ENCODE data around the gene MACF1.
"Not testable (repeated sequence)": the region's sequence is repeated elsewhere in the genome, so short reads cannot be mapped to it uniquely, and the experiment has no call there.

Gene MACF1

GRCh38 chr1:39499668-39500067, 295.2 kb downstream of the MACF1 start:
- DNase-seq = no peak

- no peak for DNase-seq
Measured at GRCh38 chr1:39500862-39501389, 296.4 kb downstream of the MACF1 start.

- no peak for DNase-seq
Measured at GRCh38 chr1:39501666-39502065, 297.2 kb downstream of the MACF1 start.

DNA sequence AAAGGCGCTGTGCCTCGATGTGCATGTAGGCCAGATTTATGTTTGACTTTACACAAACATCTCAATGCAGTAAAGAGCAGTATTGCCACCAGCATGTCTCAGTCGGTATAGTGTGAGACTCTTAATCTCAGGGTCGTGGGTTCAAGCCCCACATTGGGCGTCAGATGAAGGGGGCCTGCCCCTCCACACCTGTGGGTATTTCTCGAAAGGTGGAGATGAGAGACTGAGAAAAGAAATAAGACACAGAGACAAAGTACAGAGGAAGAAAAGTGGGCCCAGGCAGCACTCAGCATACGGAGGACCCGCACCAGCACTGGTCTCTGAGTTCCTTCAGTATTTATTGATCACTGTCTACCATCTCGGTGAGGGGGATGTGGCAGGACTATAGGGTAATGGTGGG, 299.9 kb downstream of the MACF1 start:
- not testable (repeated sequence) for DNase-seq

DNA sequence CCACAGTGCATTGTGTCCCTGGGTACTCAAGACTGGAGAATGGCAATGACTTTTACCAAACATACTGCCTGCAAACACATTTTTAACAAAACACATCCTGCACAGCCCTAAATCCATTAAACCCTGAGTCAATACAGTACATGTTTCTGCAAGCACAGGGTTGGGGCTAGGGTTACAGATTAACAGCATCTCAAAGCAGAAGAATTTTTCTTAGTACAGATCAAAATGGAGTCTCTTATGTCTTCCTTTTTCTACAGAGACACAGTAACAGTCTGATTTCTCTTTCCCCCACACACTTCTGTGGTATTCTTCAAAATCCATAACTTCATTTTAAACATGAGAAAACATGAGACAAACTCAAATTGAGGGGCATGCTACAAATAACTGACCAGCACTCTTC, 300.8 kb downstream of the MACF1 start:
- no peak for DNase-seq

- DNase-seq = no peak
Measured at GRCh38 chr1:39507230-39507928, 302.9 kb downstream of the MACF1 start.

DNA sequence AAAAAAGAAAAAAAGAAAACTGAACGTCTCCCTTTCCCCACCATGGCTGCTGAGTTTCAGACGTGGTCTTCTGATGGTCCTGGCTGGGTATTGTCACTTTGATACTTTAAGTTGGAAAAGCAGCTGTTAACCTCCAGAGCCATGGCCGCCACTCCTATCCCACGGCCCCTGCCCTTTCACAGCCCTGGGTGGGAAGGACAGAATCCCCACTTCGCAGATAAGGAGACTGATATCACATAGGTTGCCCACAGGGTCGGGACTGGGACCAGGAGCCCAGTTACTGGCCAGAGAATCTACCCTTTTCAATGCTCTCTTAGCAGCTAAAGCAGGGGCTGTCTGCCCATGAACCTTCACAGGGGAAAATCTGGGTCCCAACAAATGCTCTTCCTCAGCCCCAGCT, 303.8 kb downstream of the MACF1 start:
- DNase-seq = no peak

GRCh38 chr1:39508857-39509305, 304.4 kb downstream of the MACF1 start:
- DNase-seq = no peak

GRCh38 chr1:39509360-39510009, 305.0 kb downstream of the MACF1 start:
- DNase-seq = no peak

GRCh38 chr1:39510570-39511186, 306.2 kb downstream of the MACF1 start:
- DNase-seq = not testable (repeated sequence)

- DNase-seq = not testable (repeated sequence)
Measured at GRCh38 chr1:39511477-39511876, 307.0 kb downstream of the MACF1 start.

- DNase-seq = not testable (repeated sequence)
Measured at GRCh38 chr1:39512234-39512847, 307.8 kb downstream of the MACF1 start.

- DNase-seq = not testable (repeated sequence)
Measured at GRCh38 chr1:39514710-39515124, 310.2 kb downstream of the MACF1 start.

DNA sequence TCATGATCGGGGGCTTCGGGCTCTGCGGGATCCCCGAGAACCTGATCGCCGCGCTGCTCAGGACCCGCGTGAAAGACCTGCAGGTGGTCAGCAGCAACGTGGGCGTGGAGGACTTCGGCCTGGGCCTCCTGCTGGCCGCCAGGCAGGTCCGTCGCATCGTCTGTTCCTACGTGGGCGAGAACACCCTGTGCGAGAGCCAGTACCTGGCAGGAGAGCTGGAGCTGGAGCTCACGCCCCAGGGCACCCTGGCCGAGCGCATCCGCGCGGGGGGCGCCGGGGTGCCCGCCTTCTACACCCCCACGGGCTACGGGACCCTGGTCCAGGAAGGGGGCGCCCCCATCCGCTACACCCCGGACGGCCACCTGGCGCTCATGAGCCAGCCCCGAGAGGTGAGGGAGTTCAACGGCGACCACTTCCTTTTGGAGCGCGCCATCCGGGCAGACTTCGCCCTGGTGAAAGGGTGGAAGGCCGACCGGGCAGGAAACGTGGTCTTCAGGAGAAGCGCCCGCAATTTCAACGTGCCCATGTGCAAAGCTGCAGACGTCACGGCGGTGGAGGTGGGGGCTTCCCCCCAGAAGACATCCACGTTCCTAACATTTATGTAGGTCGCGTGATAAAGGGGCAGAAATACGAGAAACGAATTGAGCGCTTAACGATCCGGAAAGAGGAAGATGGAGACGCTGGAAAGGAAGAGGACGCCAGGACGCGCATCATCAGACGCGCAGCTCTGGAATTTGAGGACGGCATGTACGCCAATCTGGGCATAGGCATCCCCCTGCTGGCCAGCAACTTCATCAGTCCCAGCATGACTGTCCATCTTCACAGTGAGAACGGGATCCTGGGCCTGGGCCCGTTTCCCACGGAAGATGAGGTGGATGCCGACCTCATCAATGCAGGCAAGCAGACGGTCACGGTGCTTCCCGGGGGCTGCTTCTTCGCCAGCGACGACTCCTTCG, 310.9 kb downstream of the MACF1 start:
- DNase-seq = not testable (repeated sequence)

DNA sequence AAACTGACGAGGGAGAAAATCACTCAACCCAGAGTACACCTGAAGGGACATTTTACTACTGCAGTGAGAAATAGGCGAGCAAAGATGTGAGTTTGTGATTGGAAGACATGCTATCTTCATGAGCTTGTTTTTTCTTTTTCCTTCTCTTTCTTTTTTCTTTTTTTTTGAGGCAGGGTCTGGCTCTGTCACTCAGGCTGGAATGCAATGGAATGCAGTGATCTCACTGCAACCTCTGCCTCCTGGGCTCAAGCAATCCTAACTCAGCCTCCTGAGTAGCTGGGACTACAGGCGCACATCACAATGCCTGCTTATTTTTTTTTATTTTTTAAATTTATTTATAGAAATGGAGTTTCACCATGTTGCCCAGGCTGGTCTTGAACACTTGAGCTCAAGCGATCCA, 312.3 kb downstream of the MACF1 start:
- not testable (repeated sequence) for DNase-seq

GRCh38 chr1:39517936-39518335, 313.4 kb downstream of the MACF1 start:
- not testable (repeated sequence) for DNase-seq

GRCh38 chr1:39519376-39519775, 314.9 kb downstream of the MACF1 start:
- DNase-seq = not testable (repeated sequence)

GRCh38 chr1:39522221-39522620, 317.7 kb downstream of the MACF1 start:
- DNase-seq = not testable (repeated sequence)

DNA sequence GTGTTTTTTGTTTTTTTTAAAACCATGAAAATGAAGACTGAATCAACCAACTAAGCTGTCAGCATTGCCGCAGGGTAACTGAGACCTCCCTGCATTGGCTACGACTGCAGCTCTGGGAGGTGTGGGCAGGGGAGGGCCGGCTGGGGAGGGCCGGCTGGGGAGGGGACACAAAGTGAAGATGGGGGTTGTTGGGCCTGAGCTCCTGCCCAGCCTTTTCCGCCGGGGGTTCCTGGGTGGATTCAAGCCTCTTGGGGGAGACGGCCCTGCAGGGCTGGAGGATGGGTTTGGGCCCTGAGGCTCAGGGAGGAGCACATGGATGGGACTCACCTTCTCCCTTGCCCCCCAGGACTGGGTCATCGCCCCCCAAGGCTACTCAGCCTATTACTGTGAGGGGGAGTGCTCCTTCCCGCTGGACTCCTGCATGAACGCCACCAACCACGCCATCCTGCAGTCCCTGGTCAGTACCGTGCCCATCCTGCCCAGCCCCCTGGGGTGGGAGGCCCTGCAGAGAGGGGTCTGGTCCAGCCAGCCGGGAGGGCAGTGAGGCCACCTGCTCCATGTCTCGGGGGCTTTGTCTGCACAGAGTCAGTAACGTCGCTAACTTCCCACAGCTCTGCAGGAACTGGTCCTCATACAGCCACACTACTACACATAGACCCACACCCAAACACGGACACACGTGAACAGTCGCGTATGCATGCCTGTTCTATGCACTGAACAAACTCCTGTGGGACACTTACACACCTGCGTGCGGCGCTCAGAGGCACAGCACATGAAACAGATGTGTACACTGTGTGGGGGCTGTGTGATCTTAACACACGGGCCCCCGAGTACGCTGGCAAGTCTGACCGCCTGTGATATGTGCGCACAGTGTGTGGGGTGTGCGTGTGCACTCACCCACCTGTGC, 318.4 kb downstream of the MACF1 start:
- no peak for DNase-seq

GRCh38 chr1:39524171-39524570, 319.7 kb downstream of the MACF1 start:
- DNase-seq = no peak
